ENCODE measurements around the gene DUSP6.

GRCh38 chr12:89307474-89308253 is 44.6 kb downstream of the DUSP6 start:
- TF ChIP-seq CTCF (IDR thresholded peaks at IDR 0.05): no peak
- no peak for TF ChIP-seq MAZ (IDR thresholded peaks at IDR 0.05; ENCODE audit: borderline replicate concordance, low read depth, low read length)
- no peak for TF ChIP-seq JUNB (IDR thresholded peaks at IDR 0.05)
- TF ChIP-seq FOXS1 (CRISPR knock-in tag; IDR thresholded peaks at IDR 0.05): no peak
- TF ChIP-seq CEBPB (IDR thresholded peaks at IDR 0.05): no peak
- no peak for TF ChIP-seq E2F6 (IDR thresholded peaks at IDR 0.05; ENCODE audit: borderline replicate concordance, low read depth)
- no peak for TF ChIP-seq REST (IDR thresholded peaks at IDR 0.05)
- no peak for TF ChIP-seq HMGXB4 (CRISPR knock-in tag; IDR thresholded peaks at IDR 0.05; ENCODE audit: borderline replicate concordance)
